GM19351 (cell line): ENCODE measurements around the gene KLF12.

Experiments
- ATAC-seq: cut with Tn5 transposase; IDR thresholded peaks from one replicate; pipeline ENCODE4 v1.9.1; 2021; ENCODE audit warnings: mild to moderate bottlenecking, moderate library complexity; ENCODE audit not compliant: unreplicated experiment

Gene KLF12

GRCh38 chr13:74134221-74134776, at the start of gene KLF12:
Gene KLF12, minus strand, starts transcription at chr13:74134404.
- ATAC-seq = peak; percentile 58

GRCh38 chr13:74182491-74182890, 48.3 kb upstream of the KLF12 start:
- ATAC-seq = no peak

DNA sequence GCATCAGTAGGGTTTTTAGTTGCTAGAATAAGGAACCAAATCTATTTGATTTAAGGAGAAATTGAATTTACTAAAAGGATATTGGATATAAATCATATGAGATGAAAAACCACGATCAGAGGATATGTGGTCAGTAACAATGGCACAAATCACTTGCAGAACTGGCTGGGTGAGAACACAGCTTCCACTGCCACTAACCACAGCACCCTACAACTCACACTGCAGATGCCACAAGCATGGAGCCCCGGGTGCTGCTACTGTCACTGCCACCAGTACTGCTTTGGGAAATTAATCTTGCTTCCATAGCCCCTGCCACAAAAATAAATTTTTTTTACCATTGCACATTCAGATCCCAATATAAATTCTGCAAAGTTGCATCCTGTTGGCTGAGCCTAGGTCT, 40.6 kb upstream of the KLF12 start:
- ATAC-seq = no peak

GRCh38 chr13:74173822-74174221, 39.6 kb upstream of the KLF12 start:
- ATAC-seq = no peak

DNA sequence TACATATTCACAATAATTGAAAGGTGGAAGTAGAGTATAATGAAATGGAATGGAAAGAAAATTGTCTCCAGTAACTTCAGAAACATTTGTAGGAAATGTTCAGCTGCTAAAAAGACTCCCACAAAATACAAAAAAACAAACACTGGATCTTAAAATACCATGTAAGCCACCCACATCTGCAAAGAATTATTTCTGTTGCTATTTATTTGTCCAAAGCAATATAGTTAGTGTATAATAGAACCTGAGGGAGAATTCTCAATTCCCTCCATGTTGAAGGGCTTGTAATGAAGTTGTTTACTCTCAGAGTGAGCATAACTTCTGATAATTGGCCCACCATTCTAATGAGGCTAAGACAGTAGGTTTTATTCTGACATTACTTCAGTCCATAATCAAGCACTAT, 37.4 kb upstream of the KLF12 start:
- ATAC-seq = no peak

DNA sequence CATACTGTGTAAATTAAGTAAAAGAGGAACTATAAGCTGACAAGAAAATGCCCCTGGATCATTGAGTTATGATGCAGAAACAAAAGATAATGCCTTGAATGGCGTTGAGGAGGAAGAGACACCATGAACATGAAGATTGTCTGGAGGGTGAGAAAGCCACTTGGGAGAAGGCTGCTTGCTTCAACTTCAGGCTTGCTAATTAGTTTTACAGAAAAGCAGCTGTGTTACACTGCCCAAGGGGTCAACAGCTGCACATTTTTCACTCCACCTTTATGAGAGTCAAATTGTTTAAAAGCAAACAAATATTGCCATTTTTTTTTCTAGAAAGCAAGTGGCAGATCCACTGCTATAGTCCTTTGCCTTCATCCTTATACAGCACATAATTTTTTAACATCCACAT, 35.5 kb upstream of the KLF12 start:
- ATAC-seq = no peak

GRCh38 chr13:74168263-74168675, 34.1 kb upstream of the KLF12 start:
- ATAC-seq = no peak

- no peak for ATAC-seq
These were observed 32.2 kb upstream of the KLF12 start for GRCh38 chr13:74166261-74167004.

DNA sequence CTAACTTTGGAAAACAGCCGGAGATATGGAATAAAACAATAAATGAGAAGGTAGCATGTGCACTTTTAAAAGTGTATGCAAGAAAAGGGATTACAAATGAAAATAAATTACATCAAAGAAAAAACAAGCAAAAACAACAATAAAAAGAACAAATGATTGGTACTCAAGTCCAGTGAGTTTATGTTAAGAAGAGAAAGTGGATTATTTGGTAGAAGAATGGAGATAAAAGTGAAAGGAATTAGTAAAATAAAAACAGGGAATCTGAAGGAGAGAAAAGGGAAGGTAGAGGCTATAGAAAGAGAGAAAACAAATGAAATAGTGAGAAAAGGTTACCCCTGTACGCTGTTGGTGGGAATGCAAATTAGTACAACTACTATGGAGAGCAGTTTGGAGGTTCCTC, 28.6 kb upstream of the KLF12 start:
- ATAC-seq = no peak

- ATAC-seq = no peak
These were observed 27.9 kb upstream of the KLF12 start for GRCh38 chr13:74162135-74162534.

DNA sequence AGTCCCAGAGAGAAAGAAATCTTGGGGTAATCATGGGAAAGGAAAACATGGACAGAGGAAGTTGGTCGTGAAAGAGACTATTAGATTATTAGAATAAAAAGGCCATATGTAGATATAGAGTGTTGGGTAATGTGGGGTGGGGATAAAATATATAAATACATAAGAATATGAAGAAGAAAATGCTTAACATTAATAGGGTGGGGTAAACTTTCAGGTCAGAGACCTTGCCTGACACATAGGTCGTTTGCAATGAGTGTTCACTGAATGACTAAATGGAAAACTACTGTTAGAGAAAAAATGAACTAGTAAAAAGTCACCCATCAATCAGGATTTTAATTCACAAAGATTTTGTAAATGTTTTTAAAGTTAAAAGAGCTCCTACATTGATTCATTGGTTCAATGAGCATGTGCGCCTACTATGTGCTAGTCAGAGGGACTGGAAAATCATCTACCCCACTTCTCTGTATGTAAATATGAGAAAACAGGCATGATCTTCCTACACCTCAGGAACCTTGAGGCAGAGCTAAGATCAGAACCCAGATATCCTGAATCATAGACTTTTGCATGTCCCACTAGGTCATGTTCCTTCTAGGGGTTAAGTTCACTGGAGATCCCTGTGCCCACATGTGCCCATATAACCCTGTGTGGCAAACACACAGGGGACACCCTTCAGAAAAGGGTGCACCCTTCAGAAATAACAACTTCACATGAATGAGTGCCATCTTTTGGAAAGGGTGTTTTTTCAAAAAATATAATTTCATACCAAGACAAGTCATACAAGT, 24.6 kb upstream of the KLF12 start:
- no peak for ATAC-seq

- ATAC-seq = no peak
These were observed 23.8 kb upstream of the KLF12 start for GRCh38 chr13:74158028-74158427.

- no peak for ATAC-seq
These were observed 20.8 kb upstream of the KLF12 start for GRCh38 chr13:74154981-74155380.

GRCh38 chr13:74153316-74153715, 19.1 kb upstream of the KLF12 start:
- no peak for ATAC-seq

DNA sequence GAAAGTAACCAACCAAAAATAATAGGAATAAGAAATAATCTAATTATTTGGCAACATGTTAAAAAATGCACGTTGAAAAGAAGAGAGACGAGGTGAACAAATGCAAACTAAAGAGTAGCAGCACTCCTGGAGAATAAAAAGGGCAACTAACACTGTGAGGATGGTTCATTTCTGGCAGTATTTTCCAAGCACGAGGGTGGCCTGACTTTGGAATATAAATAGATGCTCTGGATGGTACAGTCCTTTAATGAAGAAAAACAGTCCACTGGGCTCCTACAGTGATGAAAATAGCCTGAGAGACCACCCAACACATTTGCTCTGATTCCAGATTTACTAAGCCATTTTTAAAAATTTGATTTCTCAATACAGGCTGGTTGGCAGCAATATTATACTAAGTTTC, 17.7 kb upstream of the KLF12 start:
- no peak for ATAC-seq

- no peak for ATAC-seq
These were observed 14.1 kb upstream of the KLF12 start for GRCh38 chr13:74148352-74148751.

DNA sequence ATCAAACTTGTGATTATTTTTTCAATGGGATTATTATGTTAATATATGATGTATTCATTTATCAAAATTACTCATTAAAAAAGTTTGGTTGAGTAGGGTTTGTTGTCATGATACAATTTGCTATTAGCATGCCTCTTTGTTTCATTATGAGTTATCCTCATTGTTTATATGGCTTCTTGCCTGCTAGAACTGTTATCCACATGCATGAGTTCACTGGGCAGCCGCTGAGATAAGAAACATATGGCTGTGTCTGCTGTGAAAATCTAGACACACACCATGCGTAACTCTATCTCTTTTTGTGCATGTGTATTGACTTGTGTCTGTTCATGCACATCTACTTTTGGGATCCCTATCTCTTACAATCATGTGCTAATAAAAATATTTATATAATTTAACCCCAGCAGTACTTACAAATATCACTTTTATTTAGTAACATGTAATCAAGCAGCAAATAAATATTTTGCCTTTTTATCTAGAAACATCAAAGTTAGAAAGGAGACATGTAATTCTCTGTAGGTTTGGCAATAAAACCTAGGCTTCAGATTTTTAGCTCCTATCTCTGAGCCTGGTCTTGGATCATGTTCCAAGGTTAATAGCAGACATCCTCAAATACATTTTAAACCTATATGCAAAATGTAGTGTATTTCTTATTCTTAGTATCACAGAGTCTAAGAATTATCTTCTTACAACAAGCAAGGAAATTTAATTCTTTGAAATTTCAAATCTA, 11.2 kb upstream of the KLF12 start:
- ATAC-seq = no peak

GRCh38 chr13:74144269-74144668, 10.1 kb upstream of the KLF12 start:
- no peak for ATAC-seq

DNA sequence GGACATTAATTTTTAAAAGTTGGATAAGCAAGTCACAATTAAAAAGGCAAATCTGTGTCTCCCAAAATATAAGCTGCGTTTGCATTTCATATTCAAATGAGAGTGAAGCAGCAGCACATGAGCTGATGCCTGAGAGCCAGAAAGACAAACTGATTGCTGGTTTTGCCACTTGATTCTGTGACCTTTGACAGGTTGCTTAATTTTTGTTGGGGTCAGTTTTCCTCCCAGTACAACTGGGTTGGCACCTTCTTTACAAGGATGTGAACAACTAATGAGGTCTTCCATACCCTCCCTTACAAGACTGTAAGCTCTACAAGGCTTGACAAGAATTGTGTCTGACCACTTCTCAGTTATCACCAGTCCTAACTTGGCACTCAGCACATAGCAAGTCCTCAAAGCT, 8.1 kb upstream of the KLF12 start:
- ATAC-seq = no peak

DNA sequence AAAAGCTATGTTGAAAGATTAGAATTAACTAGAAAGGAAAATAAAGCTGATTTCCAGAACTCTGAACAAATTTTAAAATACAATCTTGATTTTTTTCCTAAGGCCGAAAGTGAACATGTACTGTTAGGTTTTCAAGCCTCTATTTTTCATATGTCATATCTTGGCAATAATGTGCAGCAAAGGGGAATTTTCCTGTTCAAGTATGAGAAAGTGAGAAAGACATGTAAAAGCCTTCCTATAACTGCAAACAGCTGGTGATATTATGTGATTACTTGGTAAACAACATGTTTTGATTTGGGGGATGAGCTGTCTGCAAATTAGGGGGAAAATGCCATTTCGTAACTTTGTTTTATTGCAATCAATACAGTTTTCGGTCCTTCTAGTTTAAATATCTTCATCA, 4.0 kb upstream of the KLF12 start:
- no peak for ATAC-seq

DNA sequence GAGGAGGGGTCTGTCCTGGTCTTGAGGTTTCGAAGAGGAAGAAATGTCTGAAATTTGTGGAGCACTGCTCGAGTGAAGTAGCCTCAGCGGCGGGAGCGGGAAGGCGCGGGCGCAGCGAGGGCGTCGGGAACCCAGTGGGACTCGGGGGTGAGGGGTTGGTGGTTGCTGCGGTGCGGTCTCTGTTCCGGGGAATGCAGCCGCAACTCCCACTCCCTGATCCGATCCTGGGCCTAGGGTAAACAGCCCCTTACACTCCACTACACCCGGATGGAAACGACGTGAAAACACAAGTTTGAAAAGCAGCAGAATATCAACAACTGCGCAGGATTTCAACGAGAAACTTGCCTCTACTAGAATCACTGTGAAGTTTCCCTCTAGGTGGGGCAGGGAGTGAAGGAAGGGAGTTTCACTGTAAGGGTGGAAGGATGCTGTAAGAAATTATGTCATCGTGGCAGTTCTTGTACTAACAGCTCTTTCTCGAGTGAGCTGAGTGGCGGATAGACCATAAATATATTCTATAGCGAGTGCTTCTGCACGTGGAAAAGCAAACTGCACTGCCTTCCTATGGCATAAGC, 2.0 kb upstream of the KLF12 start:
- no peak for ATAC-seq
